HG03175 (cell line): ENCODE results near the gene TICAM2.

Experiments used
- ATAC-seq: cut with Tn5 transposase; IDR thresholded peaks from one replicate; pipeline ENCODE4 v1.9.1; 2021; ENCODE audit warnings: mild to moderate bottlenecking, moderate library complexity; ENCODE audit not compliant: unreplicated experiment

The TICAM2 gene

GRCh38 chr5:115573133-115573532 is 29.1 kb downstream of the TICAM2 start:
- ATAC-seq, result no peak

- ATAC-seq, result no peak
These were observed 30.8 kb downstream of the TICAM2 start for GRCh38 chr5:115571441-115571878.

- no peak for ATAC-seq
These were observed 33.6 kb downstream of the TICAM2 start for GRCh38 chr5:115568668-115569067.

- ATAC-seq, result no peak
These were observed 37.0 kb downstream of the TICAM2 start for GRCh38 chr5:115565233-115565632.

GRCh38 chr5:115561176-115561575 is 41.1 kb downstream of the TICAM2 start:
- no peak for ATAC-seq

GRCh38 chr5:115559524-115559923 is 42.8 kb downstream of the TICAM2 start:
- ATAC-seq, result no peak

GRCh38 chr5:115558388-115558956 is 43.8 kb downstream of the TICAM2 start:
- no peak for ATAC-seq

- no peak for ATAC-seq
These were observed 44.5 kb downstream of the TICAM2 start for GRCh38 chr5:115557667-115558387.

- no peak for ATAC-seq
These were observed 46.0 kb downstream of the TICAM2 start for GRCh38 chr5:115556276-115556675.

- ATAC-seq, result no peak
These were observed 47.1 kb downstream of the TICAM2 start for GRCh38 chr5:115555084-115555633.

GRCh38 chr5:115553082-115553481 is 49.2 kb downstream of the TICAM2 start:
- ATAC-seq, result no peak

GRCh38 chr5:115551415-115551814 is 50.9 kb downstream of the TICAM2 start:
- ATAC-seq, result no peak

- no peak for ATAC-seq
These were observed 53.1 kb downstream of the TICAM2 start for GRCh38 chr5:115549154-115549553.

GRCh38 chr5:115548683-115549082 is 53.6 kb downstream of the TICAM2 start:
- ATAC-seq, result no peak

- no peak for ATAC-seq
These were observed 56.9 kb downstream of the TICAM2 start for GRCh38 chr5:115545351-115545882.

- ATAC-seq, result peak; percentile 96
These were observed 57.6 kb downstream of the TICAM2 start, which contains the start of gene FEM1C for GRCh38 chr5:115544436-115545350. TSS of gene FEM1C (minus strand) at chr5:115544775. CDS start at chr5:115543493, 1,282 bp downstream.

- ATAC-seq, result peak; percentile 17
These were observed 58.2 kb downstream of the TICAM2 start for GRCh38 chr5:115544043-115544435.

GRCh38 chr5:115543365-115544042 is 58.8 kb downstream of the TICAM2 start:
- peak; percentile 33 for ATAC-seq

GRCh38 chr5:115542651-115543364 is 59.5 kb downstream of the TICAM2 start:
- ATAC-seq, result no peak

- ATAC-seq, result no peak
These were observed 60.2 kb downstream of the TICAM2 start for GRCh38 chr5:115542086-115542485.
